Measurements from ENCODE around the gene MALRD1. TPM values are rescaled to one million over a fixed set of nuclear protein-coding genes. Genes with fewer than 3 reads are reported as not detected.

Gene MALRD1
- total and polyA plus RNA-seq, 2 of the 8 experiments (the other 6 are each of a cell fraction or from before 2014, with no cell fraction given): 0.32 to 0.35 TPM

GRCh38 chr10:19689231-19689630, 640.6 kb downstream of the MALRD1 start:
- no peak overlapping the region for H3K18ac ChIP-seq (ENCODE audit: extremely low read depth, low read length)
- no peak overlapping the region for H2AK5ac ChIP-seq (ENCODE audit: low read depth, low read length)
- H3K4me2 ChIP-seq (ENCODE audit: insufficient read depth in 1 of 2, low read depth in 2 of 2, low read length in 2 of 2): no peak overlapping the region
- no peak overlapping the region for H3K9ac ChIP-seq (replicated peaks in 1 of 4; ENCODE audit: extremely low read depth in 1 of 4, low read depth in 3 of 4, low read length in 3 of 4)
- no peak overlapping the region for H2BK20ac ChIP-seq (ENCODE audit: low read length)
- H3K36me3 ChIP-seq (ENCODE audit: control insufficient read depth in 2 of 4, insufficient read depth in 4 of 4, low read length in 3 of 4): no peaks in the 10 kb centered on the region
- no peaks in the 10 kb centered on the region for H3K23me2 ChIP-seq (ENCODE audit: low read depth, low read length)
- DNase-seq (ENCODE audit: low read depth in 1 of 2, low spot score in 2 of 2) (no peak), FAIRE-seq (no peak)
- H4K91ac ChIP-seq (replicated peaks; ENCODE audit: insufficient read length, low read length): no peak overlapping the region
- no peaks in the 10 kb centered on the region for H3K4me1 ChIP-seq (replicated peaks in 1 of 4; ENCODE audit: control insufficient read depth in 3 of 4, insufficient read depth in 4 of 4, low read length in 3 of 4)
- no peak overlapping the region for H3K56ac ChIP-seq (replicated peaks; ENCODE audit: insufficient read length, low read depth, low read length)
- 82% methylated on average over 3 of the region's 3 CpGs; no CpG with 5 or more reads in 1 of the 2 experiments for WGBS, 2 experiments (ENCODE audit: extremely low coverage in 1 of 2, insufficient coverage in 1 of 2, insufficient read length in 1 of 2, insufficient replicate concordance in 2 of 2, low coverage in 1 of 2, low lambda C conversion rate in 2 of 2, missing lambda C conversion rate in 1 of 2)
- POLR2A ChIA-PET (ENCODE audit: partially characterized antibody): no interaction called here
- CTCF ChIA-PET (ENCODE audit: partially characterized antibody): no interaction called here
- H4K8ac ChIP-seq (ENCODE audit: extremely low read depth, insufficient read depth, low read length): no peak overlapping the region
- no peak for TF ChIP-seq POLR2AphosphoS5 (IDR thresholded peaks at IDR 0.05; ENCODE audit: low read depth, low read length)
- TF ChIP-seq GABPA (IDR thresholded peaks at IDR 0.05; ENCODE audit: borderline replicate concordance, insufficient read depth, low read length): no peak
- no peak for TF ChIP-seq ZNF274 (IDR thresholded peaks at IDR 0.05; ENCODE audit: borderline replicate concordance, extremely low read depth, low read length)
- TF ChIP-seq BACH1 (IDR thresholded peaks at IDR 0.05; ENCODE audit: low read length): no peak
- no peak for TF ChIP-seq TAF7 (optimal IDR thresholded peaks at IDR 0.05; ENCODE audit: borderline replicate concordance, low read depth, low read length)
- TF ChIP-seq HDAC6 (IDR thresholded peaks at IDR 0.05; ENCODE audit: low read depth, low read length): no peak
- no peak for TF ChIP-seq CTCF (IDR thresholded peaks at IDR 0.05; ENCODE audit: control extremely low read depth in 1 of 3, insufficient read depth in 1 of 3, low read depth in 1 of 3, low read length in 3 of 3)
- H3K14ac ChIP-seq (ENCODE audit: insufficient read length): no peak overlapping the region
- H2AFZ ChIP-seq (ENCODE audit: low read length): no peak overlapping the region
- no peak overlapping the region for H4K5ac ChIP-seq (ENCODE audit: insufficient read length, low read depth, low read length)
- no peak overlapping the region for H3K4ac ChIP-seq (replicated peaks; ENCODE audit: insufficient read length, low read depth, low read length)
- no peaks in the 10 kb centered on the region for H4K20me1 ChIP-seq (replicated peaks in 1 of 2; ENCODE audit: control insufficient read depth in 1 of 2, insufficient read depth in 2 of 2, low read length in 2 of 2)
- no peaks in the 10 kb centered on the region for H3K27me3 ChIP-seq (replicated peaks in 1 of 4; ENCODE audit: control insufficient read depth in 3 of 4, extremely low read depth in 1 of 4, insufficient read depth in 3 of 4, low read length in 3 of 4)
- H2BK5ac ChIP-seq (ENCODE audit: low read depth, low read length): no peak overlapping the region
- H2BK12ac ChIP-seq (ENCODE audit: low read depth, low read length): no peak overlapping the region
- no peaks in the 10 kb centered on the region for H3K9me3 ChIP-seq (ENCODE audit: insufficient read depth in 2 of 2, low read depth in 1 of 2, low read length in 1 of 2)
- no peaks in the 10 kb centered on the region for H3K79me1 ChIP-seq (ENCODE audit: low read depth, low read length)
- H3K79me2 ChIP-seq (ENCODE audit: control insufficient read depth in 1 of 2, insufficient read depth in 2 of 2, low read length in 2 of 2): no peaks in the 10 kb centered on the region
- no peak overlapping the region for H3K27ac ChIP-seq (ENCODE audit: low read depth, low read length)
- no peak overlapping the region for H2BK120ac ChIP-seq (replicated peaks; ENCODE audit: low read depth, low read length)
- H2BK15ac ChIP-seq (ENCODE audit: low read length): no peak overlapping the region
- H3K23ac ChIP-seq (ENCODE audit: insufficient read length): no peak overlapping the region
- no peak overlapping the region for H3K4me3 ChIP-seq (ENCODE audit: extremely low read depth in 1 of 4, insufficient read depth in 2 of 4, low read depth in 3 of 4, low read length in 4 of 4)
